HEK293T (cell line): ENCODE data around the gene PANX1.

Experiments
- CTCF ChIA-PET: fragments of 350-600 bp; formaldehyde crosslinking; extraction: SDS; loops from one replicate; lab custom pipeline; 2021; ENCODE audit warnings: antibody characterized with exemption, inconsistent platforms; lab: Yijun Ruan, JAX
- POLR2A ChIA-PET: fragments of 350-600 bp; formaldehyde crosslinking; extraction: SDS; loops from one replicate; lab custom pipeline; 2020; ENCODE audit warnings: antibody characterized with exemption, inconsistent platforms; lab: Yijun Ruan, JAX
- DNase-seq: peaks from one replicate; pipeline ENCODE4 v3.0.0; 2012; ENCODE audit warnings: mixed read lengths; ENCODE audit errors: extremely low spot score
- ARNT ChIP-seq: fragments of 450-650 bp; IDR thresholded peaks from 2 replicates; pipeline ENCODE4 v1.6.1; 2017; ENCODE audit warnings: mild to moderate bottlenecking
- BHLHE40 ChIP-seq: fragments of 450-650 bp; IDR thresholded peaks from 2 replicates; pipeline ENCODE4 v1.6.1; 2016; ENCODE audit warnings: mild to moderate bottlenecking, moderate library complexity, borderline replicate concordance
- CTBP1 ChIP-seq: fragments of 450-650 bp; IDR thresholded peaks from 2 replicates; pipeline ENCODE4 v1.6.1; 2016; ENCODE audit warnings: borderline replicate concordance
- ELF4 ChIP-seq: fragments of 450-650 bp; IDR thresholded peaks from 2 replicates; pipeline ENCODE4 v1.6.1; 2017; ENCODE audit warnings: antibody characterized with exemption
- FOXA1 ChIP-seq: fragments of 450-650 bp; IDR thresholded peaks from 2 replicates; pipeline ENCODE4 v1.6.1; 2016; ENCODE audit warnings: mild to moderate bottlenecking
- FOXK2 ChIP-seq: fragments of 450-650 bp; IDR thresholded peaks from 2 replicates; pipeline ENCODE4 v1.6.1; 2016; ENCODE audit warnings: mild to moderate bottlenecking
- FOXM1 ChIP-seq: fragments of 450-650 bp; IDR thresholded peaks from 2 replicates; pipeline ENCODE4 v1.6.1; 2017; ENCODE audit warnings: mild to moderate bottlenecking, borderline replicate concordance
- HDGF ChIP-seq: fragments of 450-650 bp; IDR thresholded peaks from 2 replicates; pipeline ENCODE4 v1.6.1; 2017; ENCODE audit warnings: antibody characterized with exemption, borderline replicate concordance
- L3MBTL2 ChIP-seq: fragments of 450-650 bp; conservative IDR thresholded peaks from 2 replicates; pipeline ENCODE4 v1.6.1; 2016; ENCODE audit warnings: mild to moderate bottlenecking
- LEF1 ChIP-seq: fragments of 450-650 bp; IDR thresholded peaks from 2 replicates; pipeline ENCODE4 v1.6.1; 2017; ENCODE audit warnings: mild to moderate bottlenecking, borderline replicate concordance
- NFRKB ChIP-seq: fragments of 450-650 bp; IDR thresholded peaks from 2 replicates; pipeline ENCODE4 v1.6.1; 2016; ENCODE audit warnings: mild to moderate bottlenecking, moderate library complexity
- PKNOX1 ChIP-seq: fragments of 450-650 bp; IDR thresholded peaks from 2 replicates; pipeline ENCODE4 v1.6.1; 2016
- SP1 ChIP-seq: fragments of 450-650 bp; IDR thresholded peaks from 2 replicates; pipeline ENCODE4 v1.6.1; 2017
- SUZ12 ChIP-seq: fragments of 450-650 bp; IDR thresholded peaks from 2 replicates; pipeline ENCODE4 v1.6.1; 2016; ENCODE audit warnings: mild to moderate bottlenecking
- TARDBP ChIP-seq: fragments of 450-650 bp; IDR thresholded peaks from 2 replicates; pipeline ENCODE4 v1.6.1; 2016
- ZNF384 ChIP-seq: fragments of 450-650 bp; IDR thresholded peaks from 2 replicates; pipeline ENCODE4 v1.6.1; 2016

PANX1 gene

GRCh38 chr11:94145916-94146315, 17.3 kb downstream of the PANX1 start:
- TF ChIP-seq FOXM1: no peak
- TF ChIP-seq ZNF384: no peak
- TF ChIP-seq L3MBTL2: no peak
- DNase-seq: no peak
- ChIA-PET POLR2A (no interaction called here), CTCF (no interaction called here)

GRCh38 chr11:94147433-94147845, 18.8 kb downstream of the PANX1 start:
- DNase-seq: no peak
- TF ChIP-seq PKNOX1 (no peak), NFRKB (no peak), CTBP1 (no peak), LEF1 (no peak), SUZ12 (no peak), ZNF384 (no peak), HDGF (no peak), FOXM1 (no peak), L3MBTL2 (no peak), ELF4 (no peak), BHLHE40 (no peak), TARDBP (no peak)
- ChIA-PET CTCF (no interaction called here), POLR2A (no interaction called here)

GRCh38 chr11:94148189-94148588, 19.5 kb downstream of the PANX1 start:
- no peak for DNase-seq
- ChIA-PET CTCF (no interaction called here), POLR2A (interaction anchor here (1.1 kb wide), 1 partner anchor 19 kb away, joined by 3 read pairs; the partner anchor contains the start of gene PANX1)
- TF ChIP-seq PKNOX1 (no peak), BHLHE40 (no peak), FOXK2 (no peak), L3MBTL2 (no peak), FOXM1 (no peak), HDGF (no peak), SP1 (no peak), NFRKB (no peak), CTBP1 (no peak), ELF4 (no peak), LEF1 (no peak), ARNT (no peak), TARDBP (no peak), FOXA1 (no peak), SUZ12 (no peak), ZNF384 (no peak)

- DNase-seq: no peak
- ChIA-PET CTCF (no interaction called here), POLR2A (interaction anchor here (2.9 kb wide), 1 partner anchor 20 kb away, joined by 19 read pairs; the partner anchor contains the start of gene PANX1)
- no peak for TF ChIP-seq LEF1
Observed at GRCh38 chr11:94149431-94150017, 20.9 kb downstream of the PANX1 start.

- TF ChIP-seq FOXK2 (no peak), FOXM1 (no peak), LEF1 (no peak), L3MBTL2 (no peak), CTBP1 (no peak), SP1 (no peak), BHLHE40 (no peak), FOXA1 (no peak), TARDBP (no peak), SUZ12 (no peak), NFRKB (no peak), PKNOX1 (no peak), ELF4 (no peak), HDGF (no peak)
- no peak for DNase-seq
- CTCF ChIA-PET: no interaction called here
- POLR2A ChIA-PET: interaction anchor here (2.9 kb wide), 1 partner anchor 21 kb away, joined by 19 read pairs; the partner anchor contains the start of gene PANX1
Observed at GRCh38 chr11:94150056-94150455, 21.4 kb downstream of the PANX1 start.

- ChIA-PET CTCF (interaction anchor here (0.5 to 1.6 kb wide), 4 partner anchors 20 to 1049 kb away, joined by 3 to 6 read pairs (median 4); no protein-coding TSS in a partner anchor), POLR2A (interaction anchor here (0.8 to 2.9 kb wide), 2 partner anchors 15 to 22 kb away, joined by 3 to 19 read pairs; partner anchors contain the start of gene PANX1)
- DNase-seq: no peak
- TF ChIP-seq FOXM1 (no peak), BHLHE40 (no peak), LEF1 (no peak), SUZ12 (no peak), FOXA1 (no peak), FOXK2 (no peak), CTBP1 (no peak), ZNF384 (no peak), TARDBP (no peak), ELF4 (no peak), ARNT (no peak), NFRKB (no peak), HDGF (no peak), SP1 (no peak), L3MBTL2 (no peak), PKNOX1 (no peak)
Observed at GRCh38 chr11:94150704-94151685, 22.4 kb downstream of the PANX1 start.
